NCI-H1417 (cell line): Measurements from ENCODE around the gene ALKAL2.
A peak's percentile ranks its signal among the peaks of the same experiment; 100 is the strongest.

Source experiments
- DNase-seq, 3 experiments: peaks; one replicate each; lab custom pipeline; 2025; lab: John Stamatoyannopoulos, UW

Gene ALKAL2

DNA sequence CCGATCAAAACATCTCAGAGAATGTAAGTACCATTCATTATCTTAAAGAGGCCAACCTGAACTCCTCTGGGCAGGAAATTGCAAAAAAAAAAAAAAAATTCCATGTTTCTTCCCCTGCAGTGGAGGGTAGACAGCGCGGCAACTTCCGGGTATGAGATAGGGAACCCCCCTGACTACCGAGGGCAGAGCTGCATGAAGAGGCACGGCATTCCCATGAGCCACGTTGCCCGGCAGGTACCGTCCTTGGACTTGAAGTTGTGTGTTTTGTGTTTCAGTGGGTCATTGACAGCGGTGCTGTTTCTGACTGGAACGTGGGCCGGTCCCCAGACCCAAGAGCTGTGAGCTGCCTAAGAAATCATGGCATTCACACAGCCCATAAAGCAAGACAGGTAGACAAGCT is 16.0 kb downstream of the ALKAL2 start:
- DNase-seq = no peak

DNA sequence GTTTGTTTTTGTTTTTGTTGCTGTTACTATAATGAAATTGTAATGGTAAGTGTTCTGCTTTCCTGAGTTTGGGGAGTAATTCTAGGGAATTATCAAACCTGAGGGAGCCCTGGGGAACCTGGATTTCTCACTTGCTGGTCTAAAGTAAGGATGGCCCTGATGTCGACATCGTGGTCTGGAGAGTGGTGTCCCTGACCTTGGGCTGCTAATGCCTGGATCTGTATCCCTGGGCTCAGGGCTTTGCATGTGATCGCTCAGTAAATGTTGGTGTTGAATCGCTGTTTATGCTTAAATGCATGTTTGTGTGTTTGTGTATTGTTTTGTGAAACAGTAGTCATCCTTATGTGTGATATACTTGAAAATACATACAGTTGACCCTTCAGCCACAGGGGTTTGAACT is 17.0 kb downstream of the ALKAL2 start:
- no peak for DNase-seq

DNA sequence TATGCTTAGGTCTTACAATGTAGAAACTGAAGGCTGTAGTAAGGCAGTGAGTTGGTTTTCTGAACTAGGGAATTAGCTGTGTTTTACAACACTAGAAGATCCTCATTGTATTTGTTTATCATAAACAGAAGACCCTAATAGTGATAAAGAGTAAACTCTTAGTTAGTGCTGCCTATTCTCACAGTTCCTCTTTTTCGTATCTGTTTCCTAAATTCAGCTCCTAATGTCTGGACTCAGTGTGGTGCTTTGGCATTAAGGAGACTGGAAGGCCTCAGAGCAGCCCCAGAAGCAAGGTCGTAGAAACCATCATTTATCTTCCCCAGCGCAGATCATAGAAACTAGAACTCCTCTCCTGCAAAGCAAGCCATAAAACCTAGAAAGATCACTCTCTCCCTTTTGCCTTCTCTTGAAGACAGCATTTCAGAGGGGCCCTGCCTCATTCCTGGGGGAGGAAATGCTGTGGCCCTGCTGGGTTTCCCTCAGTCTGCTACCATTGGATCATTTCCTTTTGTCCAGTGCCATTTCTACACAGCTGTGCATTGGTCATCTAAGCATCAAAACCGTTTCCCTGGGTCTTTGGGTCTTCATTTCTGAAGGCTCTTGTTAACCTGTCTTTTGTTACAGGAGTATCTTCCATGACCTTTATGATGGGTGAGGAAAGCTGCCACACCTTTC is 18.4 kb downstream of the ALKAL2 start:
- DNase-seq = no peak

DNA sequence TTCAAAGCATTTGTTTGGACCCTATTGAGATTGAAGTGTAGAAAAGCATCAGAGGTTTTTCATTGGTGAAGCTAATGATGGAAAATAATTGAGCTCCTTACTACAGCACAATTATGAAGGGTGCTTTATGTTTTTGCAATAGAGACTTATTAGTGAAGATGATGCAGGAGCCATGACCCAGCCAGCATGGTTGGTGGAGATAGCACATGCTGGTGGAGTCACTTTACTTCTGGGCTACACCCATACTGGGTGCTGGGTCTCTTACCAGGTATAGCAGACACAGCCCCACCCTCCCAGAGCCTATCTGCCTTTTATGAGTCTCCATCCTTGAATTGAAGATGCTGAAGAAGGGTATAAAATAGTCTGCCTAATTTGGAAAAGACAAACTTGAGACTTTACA is 19.6 kb downstream of the ALKAL2 start:
- no peak for DNase-seq

DNA sequence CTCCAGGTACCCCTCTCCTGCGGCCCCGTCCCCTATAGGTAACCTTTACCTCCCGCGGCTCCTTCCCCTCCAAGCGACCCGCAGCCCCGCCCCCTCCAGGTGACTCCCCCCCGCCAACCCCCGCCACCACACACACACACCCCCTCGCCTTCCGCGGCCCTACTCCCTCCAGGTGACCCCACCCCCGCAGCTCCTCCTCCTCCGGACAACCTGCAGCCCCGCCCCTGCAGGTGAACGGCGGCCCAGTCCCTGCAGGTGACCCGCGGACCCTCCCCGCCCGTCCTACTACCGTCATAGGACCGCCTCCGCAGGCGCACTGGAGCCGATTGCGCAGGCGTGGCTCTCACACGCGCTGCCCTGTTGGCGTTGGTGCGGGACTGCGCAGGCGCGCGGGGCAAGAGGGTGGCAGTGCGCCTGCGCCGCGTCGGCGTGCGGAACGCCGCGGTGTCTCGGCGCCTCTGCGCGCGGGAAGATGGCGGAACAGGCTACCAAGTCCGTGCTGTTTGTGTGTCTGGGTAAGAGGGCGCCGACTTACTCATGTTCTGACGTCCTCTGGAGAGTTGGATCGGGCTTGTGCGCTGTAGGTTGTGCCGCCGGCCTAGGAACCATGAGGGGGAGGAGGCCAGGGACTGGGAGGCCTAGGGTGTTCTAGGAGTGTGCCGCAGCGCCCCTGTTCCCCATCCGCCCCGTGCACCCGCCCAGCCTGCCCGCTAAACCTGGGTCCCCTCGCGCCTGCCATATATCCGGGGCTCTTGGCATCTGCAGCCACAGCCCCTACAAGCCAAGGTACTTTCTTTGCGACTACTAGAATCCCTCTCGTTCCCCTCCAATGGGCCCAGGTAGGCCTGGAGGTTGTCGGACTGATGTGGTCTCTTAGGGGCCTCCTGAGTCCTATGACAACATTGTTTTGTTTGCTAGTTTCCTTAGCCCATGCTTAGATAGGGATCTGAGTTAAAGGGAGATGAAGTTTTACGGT is 23.1 kb downstream of the ALKAL2 start, which contains the start of gene ACP1:
Gene ACP1 (plus strand): TSS at position 455 of the 976 bp plus-strand sequence. CDS start 18 bp downstream, at position 473.
- peak; percentile 98 to 100 (median 99) for DNase-seq

DNA sequence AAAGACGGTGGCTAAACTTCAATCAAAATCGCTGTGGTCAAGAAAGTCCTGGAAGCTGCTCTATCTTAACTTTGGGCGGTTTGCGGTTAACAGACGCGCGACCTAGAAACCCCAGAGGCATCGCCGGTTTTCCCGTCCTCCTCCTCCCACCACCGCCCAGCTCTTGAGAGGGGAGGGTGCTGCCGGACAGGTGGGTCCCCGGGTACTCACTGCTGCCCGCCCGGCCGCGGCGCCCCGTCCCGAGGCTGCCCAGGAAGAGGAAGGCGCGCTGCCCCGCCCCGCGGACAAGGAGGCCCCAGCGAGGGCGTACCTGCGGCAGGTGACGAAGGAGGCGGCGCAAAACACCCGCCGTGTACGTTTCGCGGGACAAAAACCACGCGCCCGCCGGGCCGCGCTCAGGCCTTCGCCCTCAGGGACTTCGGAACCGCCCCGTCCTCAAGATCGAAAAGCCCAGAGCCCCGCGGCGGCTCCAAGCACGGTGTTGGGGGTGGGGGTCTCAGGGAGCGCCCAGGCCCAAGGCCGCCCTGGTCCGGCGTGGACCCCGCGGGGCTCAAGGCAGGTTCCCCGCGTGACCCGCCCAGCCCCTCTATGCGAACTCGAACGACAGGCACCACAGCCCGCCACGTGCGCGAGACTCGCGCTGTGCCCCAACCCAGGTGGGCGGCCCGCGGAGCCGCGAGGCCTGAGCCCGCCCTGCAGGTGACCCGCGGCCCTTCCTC is 24.0 kb downstream of the ALKAL2 start, which contains the start of gene SH3YL1:
Gene SH3YL1 (minus strand): TSS at position 259 of the 719 bp plus-strand sequence. CDS start 48 bp downstream, at position 211.
- peak; percentile 74 to 84 (median 79) for DNase-seq

DNA sequence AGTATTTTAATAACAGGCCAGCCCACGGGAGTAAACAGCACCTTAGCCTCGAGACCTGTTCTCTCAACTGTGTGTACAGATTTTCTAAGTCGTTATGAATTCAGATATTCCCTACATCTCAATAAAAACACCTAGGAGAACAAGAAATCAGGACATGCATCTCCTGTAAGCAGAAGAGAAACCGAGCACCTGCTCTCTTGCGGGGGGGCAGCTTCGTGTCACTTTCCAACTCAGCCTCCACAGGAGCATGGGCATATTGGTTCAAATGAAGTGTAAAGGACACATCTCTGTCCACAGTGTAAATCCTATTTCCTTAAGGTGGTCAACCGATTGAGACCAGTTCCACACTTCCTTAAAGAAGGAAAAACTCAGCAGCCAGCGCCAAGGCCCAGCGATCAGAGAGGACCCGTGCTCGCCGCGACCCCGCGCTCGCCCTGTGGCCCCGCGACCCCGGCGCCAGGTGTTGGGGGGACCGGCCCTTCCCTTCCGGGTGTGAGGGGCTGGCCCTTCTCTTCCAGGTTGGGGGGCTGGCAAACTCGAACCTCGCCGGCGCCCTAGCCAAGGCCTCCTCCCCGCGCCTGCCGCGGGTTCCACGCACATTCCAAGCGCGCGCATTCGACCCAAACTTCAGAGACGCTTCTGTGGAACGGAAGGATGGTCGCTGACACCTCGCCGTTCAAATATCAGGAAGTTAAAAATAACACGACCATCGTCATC is 24.7 kb downstream of the ALKAL2 start:
- peak in 1 of 3 experiments; percentile 46 for DNase-seq

DNA sequence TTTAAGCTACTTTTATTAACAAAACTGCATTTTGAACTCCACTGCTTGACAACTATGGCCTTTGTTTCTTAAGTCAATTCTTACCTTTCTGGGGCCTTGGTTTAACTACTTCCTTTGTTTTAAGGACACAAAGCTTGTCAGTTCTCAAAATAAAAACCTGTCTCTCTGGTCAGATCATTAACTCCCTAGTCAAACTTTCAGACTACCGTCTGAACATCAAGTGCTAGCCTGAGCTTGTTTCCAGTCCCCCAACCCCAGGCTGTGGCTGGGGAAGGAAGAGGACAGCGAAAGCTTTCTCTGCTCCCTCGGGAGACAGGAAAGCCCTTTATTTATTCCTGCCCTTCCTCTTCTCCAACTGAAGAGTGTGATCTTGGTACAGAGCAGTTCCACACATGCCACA is 25.8 kb downstream of the ALKAL2 start:
- DNase-seq = no peak

DNA sequence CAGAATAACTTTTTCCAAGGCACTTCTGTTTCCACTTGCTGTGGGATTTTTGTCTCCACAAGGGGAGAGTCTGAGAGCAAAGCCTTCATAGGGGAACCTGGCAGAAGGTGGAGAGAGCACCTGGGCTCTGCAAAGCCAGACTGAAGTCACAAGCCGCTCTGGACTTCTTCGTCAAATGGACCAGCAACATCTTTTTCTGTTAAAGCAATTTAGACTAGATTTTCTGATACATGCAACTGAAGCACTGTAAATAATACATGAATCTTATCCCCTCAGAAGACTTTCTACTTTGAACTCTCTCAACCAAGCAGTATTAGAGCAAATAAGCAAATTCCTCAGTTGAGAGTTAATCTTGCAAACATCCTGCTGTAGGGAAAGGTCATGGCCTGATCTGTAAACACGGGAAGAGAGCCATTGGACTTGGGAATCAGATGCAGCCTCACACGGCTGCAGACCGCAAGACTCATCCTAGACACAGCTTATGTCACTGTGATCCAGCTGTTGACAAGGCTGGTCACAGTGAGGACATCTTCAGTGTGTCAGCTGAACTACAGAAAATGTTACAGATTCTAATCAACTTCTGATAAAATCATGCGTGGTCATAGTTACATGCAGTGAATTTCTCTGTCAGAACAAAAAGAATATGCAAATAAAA is 27.3 kb downstream of the ALKAL2 start:
- no peak for DNase-seq

DNA sequence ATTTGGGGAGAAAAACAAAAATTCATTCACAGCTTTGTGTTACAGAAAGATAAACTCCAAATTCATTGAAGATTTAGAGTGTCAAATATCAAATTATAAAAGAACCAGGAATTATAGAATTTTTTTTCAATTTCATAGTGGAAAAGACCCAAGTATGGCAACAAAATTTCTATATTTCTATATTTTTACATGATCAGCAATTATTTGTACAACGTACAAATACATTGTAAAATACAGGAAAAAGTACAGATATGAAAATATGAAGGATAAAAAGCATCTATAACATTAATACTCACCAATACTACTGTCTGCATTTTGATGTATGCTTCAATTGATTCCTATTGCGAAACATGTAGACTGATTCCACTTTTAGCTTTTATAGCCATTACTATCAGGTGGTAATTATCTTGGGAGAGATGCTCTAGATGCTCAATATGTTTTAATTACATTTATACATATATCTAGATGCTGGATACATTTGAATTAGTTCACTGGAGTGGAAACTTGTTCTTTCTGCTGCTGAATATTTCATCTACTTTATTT is 28.0 kb downstream of the ALKAL2 start:
- no peak for DNase-seq

DNA sequence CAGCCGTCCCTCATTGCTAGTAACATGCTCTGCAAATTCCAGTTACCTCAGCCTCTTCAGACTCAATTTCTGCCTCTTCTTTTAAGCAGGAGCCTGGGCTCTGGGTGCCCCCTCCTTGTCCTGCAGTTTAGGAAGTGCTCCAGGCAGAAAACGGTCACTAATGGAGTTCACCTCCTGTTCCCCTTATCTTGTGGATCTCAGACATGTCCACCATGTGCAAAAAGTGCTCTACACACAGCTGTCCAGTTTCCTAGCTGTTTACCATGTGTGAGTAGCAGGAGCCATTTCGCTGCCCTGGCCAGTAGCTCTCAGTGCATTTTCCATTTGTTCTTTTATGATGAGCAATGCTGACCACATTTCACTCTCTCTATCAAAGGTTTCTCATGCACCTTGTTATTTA is 29.0 kb downstream of the ALKAL2 start:
- DNase-seq = no peak

DNA sequence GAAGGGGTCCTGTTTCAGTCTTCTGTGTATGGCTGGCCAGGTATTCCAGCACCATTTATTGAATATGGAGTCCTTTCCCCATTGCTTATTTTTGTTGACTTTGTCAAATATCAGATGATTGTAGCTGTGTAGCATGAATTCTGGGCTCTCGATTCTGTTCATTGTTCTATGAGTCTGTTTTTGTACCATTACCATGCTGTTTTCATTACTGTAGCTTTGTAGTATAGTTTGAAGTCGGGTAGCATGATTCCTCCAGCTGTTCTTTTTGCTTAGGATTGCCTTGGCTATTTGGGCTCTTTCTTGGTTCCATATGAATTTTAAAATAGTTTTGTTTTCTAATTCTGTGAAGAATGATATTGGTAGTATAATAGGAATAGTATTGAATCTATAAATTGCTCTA is 30.0 kb downstream of the ALKAL2 start:
- no peak for DNase-seq

DNA sequence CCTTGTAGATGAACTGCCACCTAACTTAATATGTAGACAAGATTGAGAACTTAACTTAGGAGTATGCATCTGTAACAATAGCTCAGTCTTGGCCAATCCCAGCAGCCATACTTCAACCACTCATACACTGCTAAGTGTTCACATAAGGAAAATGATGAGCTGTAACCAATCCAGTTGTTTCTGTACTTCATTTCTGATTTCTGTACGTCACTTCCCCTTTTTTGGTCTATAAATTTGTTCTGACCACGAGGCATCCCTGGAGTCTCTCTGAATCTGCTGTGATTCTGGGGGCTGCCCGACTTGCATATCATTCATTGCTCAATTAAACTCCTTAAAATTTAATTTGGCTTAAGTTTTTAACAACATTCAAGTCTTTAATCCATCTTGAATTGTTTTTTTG is 30.5 kb downstream of the ALKAL2 start:
- DNase-seq = no peak

DNA sequence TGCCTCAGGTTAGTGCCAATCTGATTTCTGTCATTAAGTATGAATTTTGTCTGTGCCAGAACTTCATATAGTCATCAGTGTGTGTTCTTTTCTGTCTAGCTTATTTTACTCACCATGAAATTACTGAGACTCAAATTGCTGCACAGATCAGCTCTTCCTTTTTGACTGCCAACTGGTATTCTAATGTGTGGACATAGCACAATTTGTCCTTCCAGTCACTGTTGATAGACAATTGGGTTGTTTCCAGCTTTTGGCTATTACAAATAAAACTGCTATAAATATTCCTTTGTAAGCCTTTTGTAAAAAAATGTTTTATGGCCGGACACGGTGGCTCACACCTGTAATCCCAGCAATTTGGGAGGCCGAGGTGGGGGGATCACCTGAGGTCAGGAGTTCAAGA is 31.8 kb downstream of the ALKAL2 start:
- no peak for DNase-seq

DNA sequence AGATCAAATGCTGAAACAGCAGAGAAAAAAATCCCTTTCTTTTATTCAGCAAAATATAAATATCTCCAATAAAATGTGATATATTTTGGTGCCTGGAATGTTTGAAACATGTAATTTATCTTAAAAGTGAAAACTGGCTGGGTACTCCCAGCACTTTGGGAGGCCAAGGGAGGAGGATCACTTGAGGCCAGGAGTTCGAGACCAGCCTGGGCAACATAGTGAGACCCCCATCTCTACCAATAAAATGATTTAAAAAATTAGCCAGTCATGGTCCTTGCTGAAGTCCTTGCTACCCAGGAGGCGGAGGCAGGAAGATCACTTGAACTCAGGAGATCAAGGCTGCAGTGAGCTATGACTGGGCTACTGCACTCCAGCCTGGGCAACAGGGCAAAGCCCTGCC is 32.7 kb downstream of the ALKAL2 start:
- DNase-seq = no peak

DNA sequence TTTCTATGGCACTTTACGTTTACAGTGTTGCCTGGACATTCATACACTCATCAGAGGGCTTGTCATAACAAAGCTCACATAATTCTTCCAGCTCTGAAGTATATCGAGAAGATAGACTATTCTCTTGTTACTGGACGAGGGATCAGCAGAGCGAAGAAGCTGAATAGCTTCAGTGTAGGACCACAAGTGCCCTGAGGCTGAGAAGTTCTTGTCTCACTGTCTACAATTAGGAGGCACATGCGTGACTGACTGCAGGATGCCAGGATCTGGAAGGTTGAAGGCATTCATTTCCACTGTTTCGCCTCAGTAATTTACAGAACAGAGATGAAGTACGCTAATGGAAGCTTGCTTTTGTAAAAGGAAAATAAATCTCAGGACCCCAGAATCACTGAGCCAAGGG is 33.6 kb downstream of the ALKAL2 start:
- peak in 1 of 3 experiments; percentile 86 for DNase-seq

DNA sequence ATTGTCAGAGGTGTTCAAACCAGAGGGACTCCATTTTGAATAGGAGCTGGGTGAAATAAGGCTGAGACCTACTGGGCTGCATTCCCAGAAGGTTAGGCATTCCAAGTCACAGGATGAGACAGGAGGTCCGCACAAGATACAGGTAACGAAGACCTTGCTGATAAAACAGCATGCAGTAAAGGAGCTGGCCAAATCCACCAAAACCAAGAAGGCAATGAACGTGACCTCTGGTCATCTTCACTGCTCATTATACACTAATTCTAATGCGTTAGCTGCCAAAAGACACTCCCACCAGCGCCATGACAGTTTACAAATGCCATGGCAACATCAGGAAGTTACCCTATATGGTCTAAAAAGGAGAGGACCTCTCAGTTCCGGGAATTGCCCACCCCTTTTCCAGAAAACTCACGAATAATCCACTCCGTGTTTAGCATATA is 34.7 kb downstream of the ALKAL2 start:
- DNase-seq = no peak

DNA sequence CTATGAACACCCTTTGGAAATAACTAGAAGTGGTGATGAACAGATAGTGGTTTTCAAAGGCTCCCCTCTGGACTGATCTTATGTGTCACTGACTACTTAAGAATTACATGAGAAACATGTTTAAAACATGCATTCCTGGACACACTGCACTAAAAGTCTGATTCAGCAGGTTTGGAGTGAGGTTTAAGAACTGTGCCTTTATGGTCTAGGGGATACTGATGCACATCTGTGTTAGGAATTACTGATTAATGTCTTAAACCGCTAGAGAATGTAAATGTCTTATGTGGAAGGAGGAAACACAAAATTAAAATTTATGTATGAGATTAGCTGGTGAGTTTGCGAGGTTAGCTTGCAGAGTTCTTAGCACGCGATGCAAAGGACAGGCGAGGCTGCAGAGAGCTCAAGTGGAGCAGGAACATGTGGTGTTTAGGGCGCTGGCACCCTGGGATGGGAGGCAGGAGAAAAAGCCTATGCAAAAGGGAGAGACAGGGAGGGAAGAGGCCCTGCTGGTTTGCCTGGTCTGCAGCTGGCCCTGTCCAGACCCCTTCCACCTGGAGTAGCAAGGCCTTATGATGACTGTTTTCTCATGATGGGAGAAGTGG is 35.8 kb downstream of the ALKAL2 start:
- no peak for DNase-seq

DNA sequence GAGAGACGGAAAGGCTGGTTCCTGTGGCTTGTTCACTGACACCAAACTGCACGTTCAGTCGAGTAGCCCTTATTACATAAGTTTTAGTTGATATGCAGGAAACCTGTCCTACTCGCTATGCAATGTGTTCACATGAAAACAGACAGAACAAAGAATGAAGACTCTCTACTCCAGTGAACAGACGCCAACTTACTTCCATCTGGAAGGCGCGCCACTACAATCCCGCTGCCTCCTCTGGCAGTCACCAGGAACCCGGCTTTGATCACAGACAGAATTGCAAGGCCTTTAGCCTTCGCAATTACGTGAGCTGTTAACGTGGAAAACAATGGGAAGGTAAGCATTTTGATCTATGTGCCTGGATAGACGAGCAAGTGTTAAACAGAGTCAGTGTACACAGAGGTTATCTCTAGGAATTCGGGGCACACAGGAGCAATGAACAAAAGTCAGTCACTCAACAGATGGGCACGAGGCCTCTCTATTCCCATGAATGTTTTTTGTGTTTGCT is 38.3 kb downstream of the ALKAL2 start:
- no peak for DNase-seq

DNA sequence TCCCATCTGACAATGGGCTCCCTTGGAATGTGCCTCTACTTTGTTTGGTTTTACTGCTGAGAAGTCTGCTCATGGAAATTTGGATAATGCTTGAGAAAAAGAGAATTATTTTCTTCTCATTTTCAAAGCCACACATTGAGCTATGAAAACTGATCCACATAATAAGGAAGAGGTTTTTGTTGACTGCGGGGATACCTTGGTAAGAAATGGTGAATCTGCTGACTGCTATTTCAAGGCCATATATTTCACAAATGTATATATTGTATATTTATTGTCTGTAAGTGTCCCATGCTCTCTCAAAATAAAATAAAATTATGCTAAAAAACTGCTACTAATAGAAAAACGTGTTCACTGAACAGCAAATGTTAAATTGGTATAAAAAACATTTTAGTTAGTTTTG is 39.2 kb downstream of the ALKAL2 start:
- no peak for DNase-seq
